IMR-90 (cell line): ENCODE data around the gene FMN1.
"Not testable (repeated sequence)": the region's sequence is repeated elsewhere in the genome, so short reads cannot be mapped to it uniquely, and the experiment has no call there.

ENCODE experiments used
- CEBPB ChIP-seq: IDR thresholded peaks from 2 replicates; pipeline ENCODE4 v1.6.1; 2012; ENCODE audit warnings: low read depth, low read length, improper control_type of control experiment
- CTCF ChIP-seq: conservative IDR thresholded peaks from 2 replicates; pipeline ENCODE4 v1.5.1; 2012; ENCODE audit warnings: mild to moderate bottlenecking, low read depth, low read length, improper control_type of control experiment
- ELK1 ChIP-seq: fragments of 150-350 bp; IDR thresholded peaks from 2 replicates; pipeline ENCODE4 v1.6.1; 2016; ENCODE audit warnings: low read depth, mild to moderate bottlenecking, low read length, moderate library complexity, borderline replicate concordance
- MAFK ChIP-seq: IDR thresholded peaks from 2 replicates; pipeline ENCODE4 v1.6.1; 2012; ENCODE audit warnings: low read depth, low read length, improper control_type of control experiment
- MAZ ChIP-seq: IDR thresholded peaks from 2 replicates; pipeline ENCODE4 v1.6.1; 2012; ENCODE audit warnings: low read depth, mild to moderate bottlenecking, low read length, improper control_type of control experiment, moderate library complexity, borderline replicate concordance
- MXI1 ChIP-seq: IDR thresholded peaks from 2 replicates; pipeline ENCODE4 v1.6.1; 2012; ENCODE audit warnings: low read depth, mild to moderate bottlenecking, low read length, moderate library complexity, borderline replicate concordance
- NFE2L2 ChIP-seq: fragments of 150-350 bp; IDR thresholded peaks from 2 replicates; pipeline ENCODE4 v1.6.1; 2016; ENCODE audit warnings: low read depth, mild to moderate bottlenecking, low read length
- POLR2A ChIP-seq: IDR thresholded peaks from 2 replicates; pipeline ENCODE4 v1.6.1; 2012; ENCODE audit warnings: mild to moderate bottlenecking, low read depth, low read length
- RAD21 ChIP-seq: IDR thresholded peaks from 2 replicates; pipeline ENCODE4 v1.6.1; 2012; ENCODE audit warnings: low read length, improper control_type of control experiment
- RCOR1 ChIP-seq: IDR thresholded peaks from 2 replicates; pipeline ENCODE4 v1.6.1; 2012; ENCODE audit warnings: mild to moderate bottlenecking, low read length, improper control_type of control experiment; ENCODE audit not compliant: insufficient replicate concordance
- RFX5 ChIP-seq: IDR thresholded peaks from 2 replicates; pipeline ENCODE4 v1.8.0; 2012; ENCODE audit warnings: low read depth, mild to moderate bottlenecking, low read length, moderate library complexity
- SMC3 ChIP-seq: fragments of 150-350 bp; IDR thresholded peaks from 2 replicates; pipeline ENCODE4 v1.6.1; 2016; ENCODE audit warnings: low read depth, mild to moderate bottlenecking, antibody characterized with exemption, low read length, moderate library complexity

- TF ChIP-seq CTCF, RFX5, RCOR1, CEBPB, POLR2A, MAFK, SMC3, ELK1, MXI1, MAZ, RAD21, NFE2L2: not testable (repeated sequence)
Observed at GRCh38 chr15:32846671-32847070, 347.8 kb downstream of the FMN1 start.
